K562 (cell line): Measurements from ENCODE around the gene ANXA2. TPM values are rescaled to one million over a fixed set of nuclear protein-coding genes. Genes with fewer than 3 reads are reported as not detected.

Experiments
- ATAC-seq: fragments of 200-7000 bp; cut with Tn5 transposase; 3 replicates; pipeline ENCODE4 v1.9.1; 2020; ENCODE audit warnings: moderate library complexity
- BruUV-seq: library from RNA; stranded (reverse); fragments of 400-500 nt; replicated peaks from 2 replicates; lab custom pipeline; 2021; lab: Mats Ljungman, UMichigan
- CTCF ChIA-PET: fragments of 300-600 bp; formaldehyde crosslinking; extraction: SDS; loops from one replicate; lab custom pipeline; 2021; ENCODE audit warnings: low intra/inter-chr PET ratio; lab: Yijun Ruan, JAX
- POLR2A ChIA-PET: fragments of 300-600, 350-650 bp; sonication (Branson Sonifier 250); formaldehyde crosslinking; extraction: SDS; loops from one replicate; lab custom pipeline; 2021; ENCODE audit warnings: antibody characterized with exemption, inconsistent platforms; lab: Yijun Ruan, JAX
- DNase-seq, 4 experiments: peaks; one replicate each; pipeline versions ENCODE4 v3.0.0 to v3.0.0-alpha.2; 2011 to 2018; ENCODE audit warnings: low spot score in 3 of 4, mixed read lengths in 3 of 4; ENCODE audit errors: extremely low read depth in 1 of 4
- FAIRE-seq: peaks from 2 replicates; lab custom pipeline; 2011; peaks lifted over from hg19 to GRCh38; lab: Jason Lieb, UNC
- H2AFZ ChIP-seq: 2 replicates; pipeline ENCODE4 v1.6.0; 2011; ENCODE audit warnings: low read depth, low read length, control low read depth, inconsistent platforms
- H3K27ac ChIP-seq: fragments of 200-600 bp; 3 replicates; pipeline ENCODE4 v1.8.0; 2011; ENCODE audit warnings: low read depth, mild to moderate bottlenecking, control low read depth, inconsistent platforms, low read length, moderate library complexity, mixed read lengths; ENCODE audit errors: extremely low read depth
- H3K27me3 ChIP-seq, 2 experiments: fragments of 300-600 bp in 1 of 2; 2 replicates in 1 of 2; 3 replicates in 1 of 2; pipeline versions ENCODE4 v1.6.0 to v1.8.0; 2011; ENCODE audit warnings: inconsistent platforms in 2 of 2, low read length in 2 of 2, mild to moderate bottlenecking in 1 of 2, mixed read lengths in 1 of 2, moderate library complexity in 1 of 2; ENCODE audit not compliant: control insufficient read depth in 2 of 2, insufficient read depth in 2 of 2
- H3K36me3 ChIP-seq: fragments of 300-600 bp; 3 replicates; pipeline ENCODE4 v1.8.0; 2011; ENCODE audit warnings: mild to moderate bottlenecking, low read length, inconsistent platforms; ENCODE audit not compliant: control insufficient read depth, insufficient read depth
- H3K4me1 ChIP-seq, 2 experiments: fragments of 200-600 bp in 1 of 2; replicated peaks in 1 of 2; 2 replicates in 1 of 2; 3 replicates in 1 of 2; pipeline versions ENCODE4 v1.5.1 to v1.8.0; 2011; ENCODE audit warnings: inconsistent platforms in 2 of 2, low read length in 2 of 2, mild to moderate bottlenecking in 1 of 2, mixed read lengths in 1 of 2, moderate library complexity in 1 of 2; ENCODE audit not compliant: control insufficient read depth in 2 of 2, insufficient read depth in 2 of 2
- H3K4me2 ChIP-seq: 2 replicates; pipeline ENCODE4 v1.6.1; 2011; ENCODE audit warnings: low read length, control low read depth, inconsistent platforms, mixed read lengths; ENCODE audit not compliant: insufficient read depth
- H3K4me3 ChIP-seq: fragments of 200-600 bp; sonication (generic), shearing (Covaris generic); 2 replicates; pipeline ENCODE4 v1.5.1; 2016; ENCODE audit warnings: control low read depth, inconsistent platforms
- H3K79me2 ChIP-seq: fragments of 200-600 bp; 3 replicates; pipeline ENCODE4 v1.8.0; 2011; ENCODE audit warnings: low read length, inconsistent platforms; ENCODE audit not compliant: control insufficient read depth, insufficient read depth
- H3K9ac ChIP-seq, 2 experiments: 2 replicates each; pipeline versions ENCODE4 v1.6.0 to v1.6.1; 2011; ENCODE audit warnings: low read depth in 2 of 2, low read length in 2 of 2, control low read depth in 1 of 2, inconsistent platforms in 1 of 2, mild to moderate bottlenecking in 1 of 2, mixed read lengths in 1 of 2; ENCODE audit not compliant: insufficient read depth in 1 of 2
- H3K9me1 ChIP-seq: one replicate; pipeline ENCODE4 v1.6.0; 2011; ENCODE audit warnings: inconsistent platforms, mild to moderate bottlenecking, low read length, moderate library complexity; ENCODE audit not compliant: control insufficient read depth, insufficient read depth
- H3K9me3 ChIP-seq: replicated peaks from 2 replicates; pipeline ENCODE4 v1.5.1; 2011; ENCODE audit warnings: low read depth, low read length, inconsistent platforms; ENCODE audit not compliant: control insufficient read depth, insufficient read depth
- H4K20me1 ChIP-seq: replicated peaks from 2 replicates; pipeline ENCODE4 v1.6.1; 2011; ENCODE audit warnings: low read length, inconsistent platforms, mixed read lengths; ENCODE audit not compliant: control insufficient read depth, insufficient read depth
- CAMTA2 ChIP-seq: fragments of 250-450 bp; sonication (Bioruptor Pico); conservative IDR thresholded peaks from 2 replicates; pipeline ENCODE4 v1.5.1; 2022
- SAP30 ChIP-seq: fragments of 200-600 bp; sonication (generic); IDR thresholded peaks from 2 replicates; pipeline ENCODE4 v1.6.1; 2012; ENCODE audit warnings: borderline replicate concordance, low read depth, mild to moderate bottlenecking, moderate library complexity, low read length, control low read depth, inconsistent platforms; ENCODE audit not compliant: insufficient read depth, poor library complexity, severe bottlenecking
- SUPT5H ChIP-seq: fragments of 450-650 bp; IDR thresholded peaks from 2 replicates; pipeline ENCODE4 v1.6.1; 2016
- WGBS: fragments of 100-300 bp; shearing (Covaris generic); methylation state at CpG from one replicate; pipeline ENCODE4 v1.1.6; 2016; ENCODE audit warnings: low coverage, mixed read lengths; ENCODE audit not compliant: insufficient coverage; ENCODE audit errors: missing lambda C conversion rate; 5-methylcytosine and 5-hydroxymethylcytosine counted together
- in situ Hi-C: fragments of 300-500 bp; cut with MboI; formaldehyde crosslinking; loops from 4 replicates; pipeline ENCODE4 v1.15.0; 2018; ENCODE audit warnings: inconsistent platforms, mixed read lengths
- intact Hi-C: fragments of 100-400 bp; cut with micrococcal nuclease; formaldehyde crosslinking; loops from 2 replicates; pipeline ENCODE4 v1.14.2; 2022
- polyA plus RNA-seq, 8 experiments: library from polyadenylated mRNA; depleted of rRNA in 4 of 8; stranded (reverse) in 5 of 8; unstranded in 3 of 8; fragments of >200 nt; fragmentation: Nextera tagmentation in 2 of 8; fragmentation: Illumina TruSeq in 1 of 8; extraction: Ambion mirVana in 2 of 8; extraction: Trizol in 1 of 8; gene quantifications; 2 replicates each; pipeline versions ENCODE4 v1.2.1 to v1.2.3, GENCODE V29; 2011 to 2014; ENCODE audit warnings: inconsistent platforms in 1 of 8, missing spikeins in 1 of 8
- total RNA-seq, 7 experiments: library from RNA; depleted of rRNA in 6 of 7; stranded (reverse); fragments of >200 nt in 6 of 7; fragmentation: Illumina TruSeq in 2 of 7; extraction: Trizol in 2 of 7; gene quantifications; 2 replicates each; pipeline versions ENCODE4 v1.2.1 to v1.2.3, GENCODE V29; 2011 to 2021; ENCODE audit warnings: low replicate concordance in 1 of 7

The ANXA2 gene
- total and polyA plus RNA-seq, 9 of the 15 experiments (the other 6 are each of a cell fraction or from before 2014, with no cell fraction given): 301 to 1,102 (median 452) TPM

- H3K4me3 ChIP-seq: no peak overlapping the region
- intact Hi-C loops: no loop called here
- H3K27ac ChIP-seq: no peak overlapping the region
- no TSS peak for BruUV-seq
- peaks cover 11% of the 10 kb centered on the region; the same call in 1 of the 2 replicates for H4K20me1 ChIP-seq
- no peak for DNase-seq
- ChIA-PET CTCF (no interaction called here), POLR2A (interaction anchor here (0.7 to 4.5 kb wide), 4 partner anchors 8 to 21 kb away, joined by 3 to 38 read pairs (median 4); no protein-coding TSS in a partner anchor)
- H3K4me2 ChIP-seq: no peak overlapping the region
- no peak; the same call in 2 of the 3 replicates for ATAC-seq
- peaks cover 70% of the 10 kb centered on the region for H3K36me3 ChIP-seq
- H3K9me1 ChIP-seq: no peaks in the 10 kb centered on the region
- TF ChIP-seq SAP30: no peak
- 0 out of 2 replicates have a peak, but pooled peaks have one; percentile 19 for TF ChIP-seq SUPT5H
- no peak for TF ChIP-seq CAMTA2
- H2AFZ ChIP-seq: no peak overlapping the region
- H3K79me2 ChIP-seq: peaks cover 19% of the 10 kb centered on the region
- 90% methylated on average over 7 of the region's 8 CpGs for WGBS
- in situ Hi-C loops: no loop called here
- no peaks in the 10 kb centered on the region for H3K27me3 ChIP-seq
- no peaks in the 10 kb centered on the region for H3K4me1 ChIP-seq
- no peak for FAIRE-seq
- no peak overlapping the region for H3K9ac ChIP-seq
- H3K9me3 ChIP-seq: no peaks in the 10 kb centered on the region
These were observed 14.8 kb downstream of the ANXA2 start for GRCh38 chr15:60382773-60383674.
